NOMO-1 (cell line): ENCODE data around the gene SRP68.
A peak's percentile ranks its signal among the peaks of the same experiment; 100 is the strongest.

ENCODE experiments used
- DNase-seq, 2 experiments: peaks; one replicate each; lab custom pipeline; 2025; ENCODE audit not compliant: unreplicated experiment in 2 of 2; lab: John Stamatoyannopoulos, UW

The SRP68 gene

DNA sequence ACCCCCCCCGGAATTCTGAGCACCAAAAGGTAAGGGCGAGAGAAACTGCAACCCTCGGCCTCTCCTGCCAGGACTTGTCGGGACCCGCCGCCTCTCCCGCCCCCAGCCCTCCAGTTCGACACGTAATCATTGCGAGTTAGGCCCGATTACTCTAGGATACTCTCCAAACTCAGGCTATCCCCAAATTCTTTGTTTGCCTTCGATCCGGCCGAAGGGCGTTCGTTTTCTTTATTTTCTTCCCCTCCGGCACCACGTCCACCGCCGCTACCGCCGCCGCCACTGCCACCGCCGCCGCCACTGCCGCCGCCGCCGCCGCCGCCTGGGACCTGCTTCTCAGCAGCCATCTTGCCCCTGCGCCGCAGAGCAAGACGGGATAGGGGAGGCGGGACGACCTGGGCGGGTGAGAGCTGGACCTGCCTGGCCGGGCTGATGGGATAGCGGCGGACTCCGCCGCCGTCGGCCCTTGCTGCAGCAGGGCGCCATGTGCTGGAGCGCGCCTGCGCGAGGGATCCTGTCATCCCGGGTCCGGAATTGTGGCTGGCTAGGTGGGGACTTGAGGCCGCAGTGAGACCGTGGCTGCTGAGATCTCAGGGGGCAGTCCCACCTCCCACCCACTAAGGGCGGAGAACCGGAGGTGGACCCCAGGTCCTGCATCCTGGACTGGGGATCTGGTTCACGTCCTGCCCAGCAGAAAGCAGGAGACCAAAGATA is at the start of gene SRP68:
SRP68 (minus strand) TSS at position 370 of the 711 bp plus-strand sequence; CDS start at position 344, 26 bp downstream.
- peak; percentile 82 to 91 for DNase-seq

DNA sequence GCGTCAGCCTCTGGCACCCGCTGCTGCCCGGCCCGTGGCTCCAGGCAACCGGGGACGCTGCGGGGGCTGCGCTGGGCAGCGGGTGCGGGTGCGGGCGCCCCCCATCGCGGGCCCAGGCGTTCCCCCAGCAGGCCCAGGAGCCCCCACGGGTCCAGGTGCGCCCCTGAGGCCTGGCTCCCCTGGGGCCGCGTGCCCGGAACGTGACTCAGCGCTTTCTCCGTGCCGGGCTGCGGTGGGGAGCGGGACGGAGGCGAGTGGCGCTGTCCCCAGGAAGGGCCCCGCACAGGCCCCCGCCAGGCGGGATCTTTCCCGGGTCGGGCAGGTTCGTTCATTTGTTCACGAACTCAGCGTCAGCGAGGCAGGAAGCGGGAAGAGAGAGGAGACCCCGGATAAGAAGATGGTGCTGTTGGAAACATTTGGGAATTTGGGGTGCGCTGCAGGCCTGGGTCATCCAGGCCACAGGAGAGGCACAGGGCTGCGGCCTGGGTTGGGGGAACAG is 49.7 kb upstream of the SRP68 start:
- no peak for DNase-seq

- DNase-seq, result no peak
Observed at GRCh38 chr17:76120658-76121008, 48.3 kb upstream of the SRP68 start.

DNA sequence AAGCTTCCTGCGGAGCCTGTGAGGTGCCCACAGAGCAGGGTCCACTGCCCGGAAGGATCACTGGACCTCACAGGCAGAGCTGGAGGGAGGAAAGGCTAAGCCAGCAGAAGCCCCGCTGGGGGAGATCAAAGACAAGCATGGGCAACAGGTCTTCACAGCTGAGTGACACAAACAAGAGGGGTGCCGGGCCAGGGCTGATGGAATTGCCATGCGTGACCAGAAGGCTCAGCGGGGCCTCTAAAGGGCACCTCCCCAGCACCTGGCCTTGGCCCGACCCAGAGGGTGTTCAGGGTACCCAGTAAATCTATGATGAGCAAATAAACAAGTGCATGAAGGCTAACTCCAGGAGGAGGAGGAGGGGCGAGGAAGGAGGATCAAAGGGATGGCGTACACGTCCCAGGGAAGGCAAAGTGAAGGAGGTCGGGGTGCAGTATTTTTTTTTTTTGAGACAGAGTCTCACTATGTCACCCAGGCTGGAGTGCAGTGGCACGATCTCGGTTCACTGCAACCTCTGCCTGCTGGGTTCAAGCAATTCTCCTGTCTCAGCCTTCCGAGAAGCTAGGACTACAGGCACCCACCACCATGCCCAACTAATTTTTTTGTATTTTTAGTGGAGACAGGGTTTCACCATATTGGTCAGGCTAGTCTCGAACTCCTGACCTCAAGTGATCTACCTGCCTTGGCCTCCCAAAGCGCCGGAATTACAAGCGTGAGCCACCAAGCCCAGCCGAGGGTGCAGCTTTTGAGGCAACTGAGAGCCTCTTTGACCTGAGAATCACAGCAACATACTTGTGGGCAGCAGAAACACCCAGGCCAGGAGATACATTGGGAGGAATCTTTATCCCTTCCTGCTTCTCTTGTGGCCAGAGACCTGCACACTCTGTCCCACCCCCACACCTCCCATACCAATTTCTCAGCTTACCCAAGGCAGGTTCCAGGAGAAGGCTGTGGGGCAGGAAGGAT is 47.4 kb upstream of the SRP68 start:
- DNase-seq, result no peak

- DNase-seq, result no peak
Observed at GRCh38 chr17:76115138-76115754, 42.9 kb upstream of the SRP68 start.

DNA sequence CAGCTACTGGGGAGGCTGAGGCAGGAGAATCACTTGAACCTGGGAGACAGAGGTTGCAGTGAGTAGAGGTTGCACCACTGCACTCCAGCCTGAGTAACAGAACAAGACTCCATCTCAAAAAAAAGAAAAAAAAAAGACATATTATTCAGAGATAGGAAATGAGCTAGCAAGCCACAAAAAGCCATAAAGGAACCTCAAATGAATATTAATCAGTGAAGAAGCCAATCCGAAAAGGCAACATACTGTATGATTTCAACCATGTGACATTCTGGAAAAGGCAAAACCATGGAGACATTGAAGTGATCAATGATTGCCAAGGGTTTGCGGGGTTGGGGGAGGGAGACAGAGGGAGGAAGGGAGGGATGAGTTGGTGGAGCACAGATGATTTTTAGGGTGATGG is 39.6 kb upstream of the SRP68 start:
- DNase-seq, result no peak

DNA sequence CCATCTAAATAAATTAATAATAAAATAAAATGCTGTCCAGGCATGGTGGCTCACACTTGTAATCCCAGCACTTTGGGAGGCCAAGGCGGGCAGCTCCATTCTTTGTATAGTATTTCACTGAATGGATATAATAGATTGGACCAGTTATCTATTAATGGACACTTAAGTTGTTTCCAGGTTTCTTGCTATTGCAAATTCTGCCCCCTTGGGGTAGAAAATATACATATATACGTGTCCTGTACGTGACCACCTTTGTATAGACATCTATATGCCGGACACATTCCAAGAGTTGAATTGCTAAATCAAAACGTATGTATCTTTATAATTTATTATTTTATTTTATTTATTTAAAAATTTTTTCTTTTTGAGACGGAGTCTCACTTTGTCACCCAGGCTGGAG is 35.2 kb upstream of the SRP68 start:
- no peak for DNase-seq

- DNase-seq, result peak in 1 of 2 experiments; percentile 34
Observed at GRCh38 chr17:76106703-76107102, 34.4 kb upstream of the SRP68 start.

GRCh38 chr17:76104896-76105231 is 32.5 kb upstream of the SRP68 start:
- DNase-seq, result no peak

DNA sequence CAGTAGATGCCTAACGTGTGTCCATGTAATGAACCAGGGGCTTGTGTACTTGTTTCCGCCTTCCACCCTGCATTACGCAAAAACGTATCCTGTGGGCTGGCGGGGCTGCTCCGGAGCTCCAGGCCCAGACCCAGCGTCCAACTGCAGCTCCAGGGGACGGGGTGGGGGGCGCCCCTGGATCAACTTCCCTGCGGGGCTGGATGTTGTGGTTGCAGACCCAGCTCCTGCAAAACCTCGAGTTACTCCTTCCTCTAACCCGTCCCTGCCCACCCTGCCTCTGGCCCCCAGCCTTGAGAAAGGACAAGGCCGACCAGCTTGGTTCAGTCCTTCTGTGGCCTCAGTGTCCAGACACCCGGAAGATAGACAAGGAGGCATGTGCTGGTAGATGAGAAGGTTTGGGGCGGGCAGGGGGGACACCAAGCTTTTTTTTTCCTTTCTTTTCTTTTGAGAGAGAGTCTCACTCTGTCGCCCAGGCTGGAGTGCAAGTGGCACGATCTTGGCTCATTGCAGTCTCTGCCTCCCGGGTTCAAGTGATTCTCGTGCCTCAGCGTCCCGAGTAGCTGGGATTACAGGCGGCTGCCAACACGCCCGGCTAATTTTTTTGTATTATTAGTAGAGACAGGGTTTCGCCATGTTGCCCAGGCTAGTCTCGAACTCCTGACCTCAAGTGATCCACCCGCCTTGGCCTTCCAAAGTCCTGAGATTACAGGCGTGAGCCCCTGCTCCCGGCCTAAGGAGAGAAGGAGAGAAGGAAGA is 32.0 kb upstream of the SRP68 start:
- DNase-seq, result peak; percentile 58 to 60

DNA sequence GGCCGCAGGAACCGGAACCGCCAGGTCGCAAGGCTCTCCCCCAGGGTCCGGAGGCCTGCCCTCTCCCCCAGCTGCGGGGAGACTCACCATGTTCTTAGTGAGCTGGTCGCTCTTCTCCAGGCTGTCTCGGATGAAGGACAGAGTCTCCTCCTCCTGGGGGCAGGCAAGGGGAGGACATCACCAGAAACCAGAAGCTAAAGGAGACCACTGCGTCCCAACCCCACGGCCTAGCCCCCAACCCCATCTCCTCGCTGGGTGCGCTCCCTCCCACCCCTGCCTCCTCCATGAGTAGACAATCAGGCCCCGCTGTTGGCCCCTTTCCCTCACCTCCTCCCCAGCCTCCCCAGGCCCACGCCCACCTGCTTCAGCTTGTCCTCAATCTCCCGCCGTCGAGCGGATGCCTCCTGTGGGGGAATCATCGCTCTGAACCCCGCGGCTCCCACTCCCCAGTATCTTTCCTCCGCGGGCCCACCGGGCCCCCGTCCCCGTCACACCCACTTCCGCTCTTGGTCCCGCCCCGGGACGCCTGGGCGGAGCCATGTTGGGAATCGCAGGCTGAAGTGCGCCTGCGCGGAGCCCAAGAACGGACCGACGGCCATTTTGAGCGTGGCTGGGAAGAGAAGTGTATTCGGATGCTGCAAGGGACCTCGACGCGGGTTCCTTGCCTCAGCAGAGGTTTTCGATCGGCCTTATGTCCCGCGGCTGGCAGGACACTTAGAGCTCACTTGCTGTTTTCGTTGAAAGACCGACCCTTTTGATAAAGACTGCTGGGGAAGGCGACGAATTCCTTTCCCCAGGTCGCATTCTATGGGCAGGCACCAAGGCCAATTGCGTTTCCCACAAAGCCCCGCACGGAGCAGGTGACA is 31.2 kb upstream of the SRP68 start, which contains the start of gene EXOC7:
EXOC7 (minus strand) TSS at position 514 of the 866 bp plus-strand sequence; CDS start at position 419, 95 bp downstream.
- DNase-seq, result peak; percentile 79 to 95

- DNase-seq, result no peak
Observed at GRCh38 chr17:76102944-76103273, 30.6 kb upstream of the SRP68 start.

DNA sequence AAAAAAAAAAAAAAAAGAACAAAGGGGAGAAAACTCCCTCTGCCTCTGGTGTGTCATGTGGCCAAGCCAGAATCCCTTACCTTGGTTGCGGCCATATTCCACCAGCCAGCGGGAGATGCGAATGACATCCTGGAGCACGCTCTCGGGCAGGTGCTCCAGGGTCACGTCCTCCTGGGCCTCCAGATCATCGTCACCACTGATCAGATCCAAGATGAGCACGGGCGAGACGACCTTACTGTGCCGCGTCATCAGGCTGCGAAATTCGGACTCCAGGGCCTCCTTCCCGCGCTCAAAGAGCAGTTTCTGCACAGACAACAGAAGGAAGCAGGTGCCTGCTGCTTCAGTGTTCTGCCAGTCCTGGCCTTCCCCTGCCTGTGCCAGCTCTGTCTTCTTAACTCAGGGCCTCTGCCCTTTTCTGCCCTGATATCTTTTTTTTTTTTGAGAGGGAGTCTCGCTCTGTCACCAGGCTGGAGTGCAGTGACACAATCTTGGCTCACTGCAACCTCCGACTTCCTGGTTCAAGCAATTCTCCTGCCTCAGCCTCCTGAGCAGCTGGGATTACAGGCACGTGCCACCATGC is 25.5 kb upstream of the SRP68 start:
- DNase-seq, result no peak

GRCh38 chr17:76095943-76096342 is 23.6 kb upstream of the SRP68 start:
- DNase-seq, result no peak

DNA sequence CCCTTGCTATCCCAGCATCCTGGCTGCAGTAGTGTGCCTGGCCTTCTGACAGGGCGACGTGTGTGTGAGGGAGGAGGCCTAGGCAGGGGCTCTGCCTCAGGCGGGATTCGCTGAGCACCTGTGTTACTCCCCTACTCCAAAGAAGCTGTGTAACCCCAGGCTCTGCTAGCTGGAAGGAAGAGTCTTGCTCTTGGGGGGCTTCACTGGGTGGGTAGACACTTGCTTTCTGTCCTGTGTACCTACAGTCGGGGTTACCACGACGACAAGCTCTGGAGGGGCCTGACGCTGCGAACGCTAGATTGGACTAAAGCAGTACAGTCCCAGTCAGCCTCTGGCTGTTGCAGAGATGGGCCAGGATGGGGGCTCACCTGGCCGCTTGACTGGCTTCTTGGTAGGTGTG is 21.7 kb upstream of the SRP68 start:
- no peak for DNase-seq

GRCh38 chr17:76092526-76093413 is 20.5 kb upstream of the SRP68 start:
- DNase-seq, result no peak

GRCh38 chr17:76091526-76092286 is 19.4 kb upstream of the SRP68 start:
- DNase-seq, result no peak
